Mesendoderm (in vitro differentiated cells): ENCODE measurements around the gene MAOB.

Experiments used
- DNase-seq: peaks from one replicate; pipeline ENCODE4 v3.0.0; 2013
- H2AK5ac ChIP-seq: 2 replicates; pipeline ENCODE4 v1.6.1; 2013; ENCODE audit warnings: low read length, inconsistent platforms
- H2BK120ac ChIP-seq: 2 replicates; pipeline ENCODE4 v1.6.1; 2013; ENCODE audit warnings: low read depth, mild to moderate bottlenecking, low read length, moderate library complexity, mixed read lengths
- H2BK15ac ChIP-seq: replicated peaks from 2 replicates; pipeline ENCODE4 v1.6.1; 2013; ENCODE audit warnings: low read depth, mild to moderate bottlenecking, moderate library complexity
- H2BK5ac ChIP-seq: 2 replicates; pipeline ENCODE4 v1.6.1; 2013; ENCODE audit warnings: low read length, inconsistent platforms
- H3K18ac ChIP-seq: 2 replicates; pipeline ENCODE4 v1.6.1; 2013; ENCODE audit warnings: mild to moderate bottlenecking, low read length, mixed read lengths
- H3K23ac ChIP-seq: one replicate; pipeline ENCODE4 v1.6.1; 2013; ENCODE audit warnings: low read length
- H3K27ac ChIP-seq: 2 replicates; pipeline ENCODE4 v1.5.1; 2013; ENCODE audit warnings: low read depth, mild to moderate bottlenecking, inconsistent platforms, low read length, moderate library complexity
- H3K27me3 ChIP-seq: 2 replicates; pipeline ENCODE4 v1.6.1; 2013; ENCODE audit warnings: low read length, control low read depth, mild to moderate bottlenecking, inconsistent platforms; ENCODE audit not compliant: insufficient read depth, poor library complexity
- H3K36me3 ChIP-seq: 2 replicates; pipeline ENCODE4 v1.6.1; 2013; ENCODE audit warnings: low read length, inconsistent platforms; ENCODE audit not compliant: control insufficient read depth, insufficient read depth
- H3K4ac ChIP-seq: one replicate; pipeline ENCODE4 v1.6.1; 2013; ENCODE audit warnings: low read depth, mild to moderate bottlenecking, low read length, moderate library complexity
- H3K4me1 ChIP-seq: 2 replicates; pipeline ENCODE4 v1.6.1; 2013; ENCODE audit warnings: low read depth, low read length, inconsistent platforms; ENCODE audit not compliant: control insufficient read depth
- H3K4me2 ChIP-seq: 2 replicates; pipeline ENCODE4 v1.6.1; 2013; ENCODE audit warnings: low read length
- H3K4me3 ChIP-seq: 2 replicates; pipeline ENCODE4 v1.5.1; 2013; ENCODE audit warnings: mild to moderate bottlenecking, low read length
- H3K56ac ChIP-seq: one replicate; pipeline ENCODE4 v1.6.1; 2013; ENCODE audit warnings: low read length
- H3K79me1 ChIP-seq: 2 replicates; pipeline ENCODE4 v1.6.1; 2013; ENCODE audit warnings: low read length, inconsistent platforms
- H3K79me2 ChIP-seq: 2 replicates; pipeline ENCODE4 v1.6.1; 2013; ENCODE audit warnings: mild to moderate bottlenecking, low read length; ENCODE audit not compliant: control insufficient read depth, insufficient read depth
- H3K9ac ChIP-seq: 2 replicates; pipeline ENCODE4 v1.6.1; 2013; ENCODE audit warnings: low read length, inconsistent platforms
- H4K5ac ChIP-seq: one replicate; pipeline ENCODE4 v1.6.1; 2013; ENCODE audit warnings: low read length
- H4K8ac ChIP-seq: one replicate; pipeline ENCODE4 v1.6.1; 2013; ENCODE audit warnings: low read depth, mild to moderate bottlenecking, control low read depth, low read length, moderate library complexity
- WGBS: extraction: QIAGEN DNeasy Blood & Tissue Kit; methylation state at CpG from one replicate; pipeline ENCODE4 v1.1.7; 2013; ENCODE audit warnings: low lambda C conversion rate, missing lambda C conversion rate; ENCODE audit not compliant: insufficient coverage; ENCODE audit errors: extremely low coverage; 5-methylcytosine and 5-hydroxymethylcytosine counted together

The MAOB gene

GRCh38 chrX:43860646-43861370 is 21.4 kb downstream of the MAOB start:
- Histone ChIP-seq H4K8ac (no peak overlapping the region), H3K23ac (no peak overlapping the region), H4K5ac (no peak overlapping the region), H2AK5ac (no peak overlapping the region), H3K56ac (no peak overlapping the region), H3K36me3 (no peaks in the 10 kb centered on the region), H3K79me1 (no peaks in the 10 kb centered on the region), H2BK120ac (no peak overlapping the region), H3K4ac (no peak overlapping the region), H3K27me3 (no peaks in the 10 kb centered on the region), H2BK5ac (no peak overlapping the region), H3K79me2 (no peaks in the 10 kb centered on the region), H2BK15ac (no peak overlapping the region), H3K4me2 (no peak overlapping the region), H3K18ac (no peak overlapping the region), H3K27ac (no peak overlapping the region), H3K4me3 (no peak overlapping the region), H3K9ac (no peak overlapping the region), H3K4me1 (no peaks in the 10 kb centered on the region)
- no peak for DNase-seq
- WGBS, result no CpG with 5 or more reads among the region's 8 CpGs

- no peak overlapping the region for H2BK5ac ChIP-seq
- H3K4me1 ChIP-seq, result no peaks in the 10 kb centered on the region
- no peak overlapping the region for H3K27ac ChIP-seq
- no peaks in the 10 kb centered on the region for H3K27me3 ChIP-seq
- no peaks in the 10 kb centered on the region for H3K79me2 ChIP-seq
- H3K9ac ChIP-seq, result no peak overlapping the region
- H2AK5ac ChIP-seq, result no peak overlapping the region
- no peak overlapping the region for H3K4me2 ChIP-seq
- no peak overlapping the region for H3K56ac ChIP-seq
- H3K36me3 ChIP-seq, result no peaks in the 10 kb centered on the region
- no peak overlapping the region for H3K4me3 ChIP-seq
- no peak for DNase-seq
- no peak overlapping the region for H3K23ac ChIP-seq
- no CpG with 5 or more reads among the region's 6 CpGs for WGBS
- H2BK15ac ChIP-seq, result no peak overlapping the region
- no peak overlapping the region for H3K4ac ChIP-seq
- H3K18ac ChIP-seq, result no peak overlapping the region
- no peak overlapping the region for H4K5ac ChIP-seq
- no peaks in the 10 kb centered on the region for H3K79me1 ChIP-seq
- H2BK120ac ChIP-seq, result no peak overlapping the region
- H4K8ac ChIP-seq, result no peak overlapping the region
Measured at GRCh38 chrX:43853225-43853828, 28.9 kb downstream of the MAOB start.

- Histone ChIP-seq H4K8ac (no peak overlapping the region), H3K27ac (no peak overlapping the region), H3K4me2 (no peak overlapping the region), H3K79me2 (no peaks in the 10 kb centered on the region), H2AK5ac (no peak overlapping the region), H3K4ac (no peak overlapping the region), H3K23ac (no peak overlapping the region), H2BK120ac (no peak overlapping the region), H2BK15ac (no peak overlapping the region), H3K18ac (no peak overlapping the region), H3K9ac (no peak overlapping the region), H3K56ac (no peak overlapping the region), H3K79me1 (no peaks in the 10 kb centered on the region), H2BK5ac (no peak overlapping the region), H3K4me1 (no peaks in the 10 kb centered on the region), H3K36me3 (no peaks in the 10 kb centered on the region), H4K5ac (no peak overlapping the region), H3K4me3 (no peak overlapping the region), H3K27me3 (no peaks in the 10 kb centered on the region)
- WGBS, result no CpG with 5 or more reads among the region's 2 CpGs
- DNase-seq, result no peak
Measured at GRCh38 chrX:43850629-43851028, 31.6 kb downstream of the MAOB start.

- Histone ChIP-seq H3K4me3 (no peak overlapping the region), H3K27me3 (no peaks in the 10 kb centered on the region), H2AK5ac (no peak overlapping the region), H3K18ac (no peak overlapping the region), H3K79me1 (no peaks in the 10 kb centered on the region), H3K4ac (no peak overlapping the region), H2BK5ac (no peak overlapping the region), H4K8ac (no peak overlapping the region), H3K36me3 (no peaks in the 10 kb centered on the region), H2BK15ac (no peak overlapping the region), H3K9ac (no peak overlapping the region), H3K56ac (no peak overlapping the region), H3K4me1 (no peaks in the 10 kb centered on the region), H3K23ac (no peak overlapping the region), H3K27ac (no peak overlapping the region), H4K5ac (no peak overlapping the region), H3K4me2 (no peak overlapping the region), H3K79me2 (no peaks in the 10 kb centered on the region), H2BK120ac (no peak overlapping the region)
- WGBS, result no CpG with 5 or more reads among the region's 6 CpGs
- no peak for DNase-seq
Measured at GRCh38 chrX:43849173-43849572, 33.1 kb downstream of the MAOB start.

- Histone ChIP-seq H2BK5ac (no peak overlapping the region), H3K18ac (no peak overlapping the region), H3K4me2 (no peak overlapping the region), H3K56ac (no peak overlapping the region), H2BK120ac (no peak overlapping the region), H3K4ac (no peak overlapping the region), H3K27ac (no peak overlapping the region), H3K27me3 (no peaks in the 10 kb centered on the region), H3K4me3 (no peak overlapping the region), H3K4me1 (no peaks in the 10 kb centered on the region), H4K5ac (no peak overlapping the region), H2BK15ac (no peak overlapping the region), H3K36me3 (no peaks in the 10 kb centered on the region), H3K79me2 (no peaks in the 10 kb centered on the region), H4K8ac (no peak overlapping the region), H3K9ac (no peak overlapping the region), H2AK5ac (no peak overlapping the region), H3K79me1 (no peaks in the 10 kb centered on the region), H3K23ac (no peak overlapping the region)
- DNase-seq, result no peak
- WGBS, result no CpG with 5 or more reads among the region's 2 CpGs
Measured at GRCh38 chrX:43847352-43847751, 34.9 kb downstream of the MAOB start.

- H2BK120ac ChIP-seq, result no peak overlapping the region
- no peaks in the 10 kb centered on the region for H3K79me2 ChIP-seq
- H4K5ac ChIP-seq, result no peak overlapping the region
- no peak for DNase-seq
- H3K4me2 ChIP-seq, result no peak overlapping the region
- no peak overlapping the region for H3K9ac ChIP-seq
- H3K4ac ChIP-seq, result no peak overlapping the region
- H3K79me1 ChIP-seq, result no peaks in the 10 kb centered on the region
- no peaks in the 10 kb centered on the region for H3K4me1 ChIP-seq
- no peak overlapping the region for H3K4me3 ChIP-seq
- no peak overlapping the region for H4K8ac ChIP-seq
- no peak overlapping the region for H3K27ac ChIP-seq
- no peak overlapping the region for H2BK5ac ChIP-seq
- H3K27me3 ChIP-seq, result no peaks in the 10 kb centered on the region
- H2BK15ac ChIP-seq, result no peak overlapping the region
- H3K18ac ChIP-seq, result no peak overlapping the region
- no peak overlapping the region for H2AK5ac ChIP-seq
- no peak overlapping the region for H3K23ac ChIP-seq
- H3K56ac ChIP-seq, result no peak overlapping the region
- H3K36me3 ChIP-seq, result no peaks in the 10 kb centered on the region
Measured at GRCh38 chrX:43846558-43846957, 35.7 kb downstream of the MAOB start.
